Gastrocnemius medialis (tissue), 4 donors: ENCODE data around the gene PROCA1. TPM values are rescaled to one million over a fixed set of nuclear protein-coding genes. Genes with fewer than 3 reads are reported as not detected.

Experiments
- ATAC-seq, 2 donors: fragments of 150-250 bp; one replicate each; pipeline ENCODE4 v1.9.1; 2016
- DNase-seq, 2 donors: peaks; one replicate each; pipeline ENCODE4 v3.0.0-alpha.2; 2019
- H3K27ac ChIP-seq, 4 donors: fragments of 200-600 bp; sonication (generic); 1 replicate in 1 of 4; 2 replicates in 3 of 4; pipeline ENCODE4 v1.5.1; 2016 to 2018; ENCODE audit warnings: mild to moderate bottlenecking in 2 of 4, moderate library complexity in 1 of 4
- H3K27me3 ChIP-seq, 3 donors: fragments of 200-600 bp; sonication (generic) in 2 of 3; 1 replicate in 1 of 3; 2 replicates in 2 of 3; pipeline versions ENCODE4 v1.5.1 to v1.6.0; 2016 to 2019; ENCODE audit warnings: mild to moderate bottlenecking in 1 of 3, moderate library complexity in 1 of 3
- H3K36me3 ChIP-seq, 2 donors: fragments of 200-600 bp; sonication (generic) in 1 of 2; one replicate each; pipeline ENCODE4 v1.5.1; 2017 to 2018
- H3K4me1 ChIP-seq, 2 donors: fragments of 200-600 bp; sonication (generic) in 1 of 2; one replicate each; pipeline ENCODE4 v1.5.1; 2016 to 2017; ENCODE audit warnings: mild to moderate bottlenecking in 2 of 2
- H3K4me3 ChIP-seq, 4 donors: fragments of 200-600 bp; sonication (generic) in 3 of 4; 1 replicate in 1 of 4; 2 replicates in 3 of 4; pipeline ENCODE4 v1.5.1; 2016 to 2019; ENCODE audit warnings: mild to moderate bottlenecking in 2 of 4
- H3K9me3 ChIP-seq, 3 donors: fragments of 200-600 bp; sonication (generic) in 2 of 3; 1 replicate in 1 of 3; 2 replicates in 2 of 3; pipeline ENCODE4 v1.5.1; 2016 to 2019
- POLR2A ChIP-seq, 2 donors: fragments of 450-650 bp; IDR thresholded peaks; one replicate each; pipeline ENCODE4 v1.6.1; 2017; ENCODE audit warnings: antibody characterized with exemption in 2 of 2, mild to moderate bottlenecking in 2 of 2, moderate library complexity in 2 of 2
- in situ Hi-C, 4 donors: fragments of 200-750 bp; cut with MboI; loops; one replicate each; pipeline versions ENCODE4 v1.15.0 to v1.8.0; 2017; ENCODE audit warnings: low sequenced_read_pairs in 4 of 4
- intact Hi-C: fragments of 100-400 bp; cut with DNase I; formaldehyde crosslinking; loops from one replicate; pipeline ENCODE4 v1.15.1; 2023; ENCODE audit warnings: low total_unique reads
- total RNA-seq, 4 donors: library from RNA; depleted of rRNA; stranded (reverse); fragments of >200 nt; gene quantifications; one replicate each; pipeline versions ENCODE4 v1.1.0 to v1.2.3, GENCODE V29; 2016
- TF ChIP-seq, protein P1 (sequence below), 5 experiments: fragments of 450-650 bp in 3 of 5; fragments of 200-600 bp in 2 of 5; sonication (generic) in 2 of 5; IDR thresholded peaks in 4 of 5; conservative IDR thresholded peaks in 1 of 5; 1 replicate in 4 of 5; 2 replicates in 1 of 5; pipeline ENCODE4 v1.5.1; 2016 to 2019; ENCODE audit warnings: antibody characterized with exemption in 5 of 5, mild to moderate bottlenecking in 3 of 5, moderate library complexity in 3 of 5

The PROCA1 gene
- total RNA-seq, 4 donors from 2014 or later, result 0.42 to 1.6 (median 0.49) TPM; not detected in 1

DNA sequence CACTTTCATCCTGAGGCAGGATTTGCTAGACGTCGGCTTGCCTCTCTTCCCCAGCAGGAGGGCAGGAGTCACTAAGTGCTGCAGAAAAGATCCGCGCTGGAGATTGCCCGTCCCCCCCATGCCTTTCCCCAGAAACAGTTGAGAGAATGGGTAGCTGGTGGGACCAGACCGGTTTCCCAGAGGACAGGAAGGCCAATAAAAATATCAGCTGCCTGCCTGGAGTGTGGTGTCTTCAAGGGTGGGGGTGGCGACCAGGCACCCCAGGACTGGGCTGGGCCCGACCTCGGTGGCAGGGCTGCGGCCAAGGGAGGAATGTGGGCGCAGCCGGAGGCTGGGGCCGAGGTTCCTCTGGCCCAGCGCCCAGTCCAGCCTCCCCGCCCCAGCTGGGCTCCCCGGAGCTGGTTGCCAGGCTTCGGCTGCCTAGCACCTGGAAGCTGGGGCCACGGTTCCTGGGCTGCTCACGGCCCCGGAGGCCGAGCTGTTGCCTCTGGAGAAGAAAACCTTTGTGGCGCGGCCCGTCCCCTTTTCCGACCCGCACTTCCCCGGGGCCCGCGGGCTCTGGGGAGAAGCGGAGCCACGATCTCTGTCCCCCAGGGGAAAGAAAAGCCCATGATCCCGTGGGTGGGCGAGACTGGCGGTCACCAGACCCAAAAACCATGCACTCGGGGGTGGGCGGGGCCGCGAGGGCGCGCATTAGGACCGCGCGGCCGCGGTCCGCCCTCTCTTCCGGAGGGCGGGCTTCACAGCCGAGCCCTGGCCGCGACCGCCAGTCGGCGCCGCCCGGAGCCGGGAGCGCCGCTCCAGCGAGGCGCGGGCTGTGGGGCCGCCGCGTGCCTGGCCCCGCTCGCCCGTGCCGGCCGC lies 31.8 kb upstream of the PROCA1 start, which contains the start of gene TRAF4:
TSS of gene TRAF4 (plus strand) at position 769 of the 861 bp plus-strand sequence. CDS start 102 bp downstream, outside the sequence.
- Histone ChIP-seq H3K9me3 (no peaks in the 10 kb centered on the region), H3K27me3 (no peaks in the 10 kb centered on the region), H3K27ac (peak within 1 kb of the TSS; percentile 68 to 81 (median 72)), H3K4me1 (peaks cover 20 to 29% of the 10 kb centered on the region in 2 donors), H3K4me3 (peak within 1 kb of the TSS; percentile 71 to 89 (median 76)), H3K36me3 (no peaks in the 10 kb centered on the region)
- intact Hi-C loops (loop anchor here (1.0 kb wide), 1 partner anchor 16 kb away; no protein-coding TSS in a partner anchor), in situ Hi-C loops (no loop called here)
- TF ChIP-seq POLR2A (IDR thresholded peaks at IDR 0.05), result peak; percentile 90 to 91
- TF ChIP-seq, protein P1, sequence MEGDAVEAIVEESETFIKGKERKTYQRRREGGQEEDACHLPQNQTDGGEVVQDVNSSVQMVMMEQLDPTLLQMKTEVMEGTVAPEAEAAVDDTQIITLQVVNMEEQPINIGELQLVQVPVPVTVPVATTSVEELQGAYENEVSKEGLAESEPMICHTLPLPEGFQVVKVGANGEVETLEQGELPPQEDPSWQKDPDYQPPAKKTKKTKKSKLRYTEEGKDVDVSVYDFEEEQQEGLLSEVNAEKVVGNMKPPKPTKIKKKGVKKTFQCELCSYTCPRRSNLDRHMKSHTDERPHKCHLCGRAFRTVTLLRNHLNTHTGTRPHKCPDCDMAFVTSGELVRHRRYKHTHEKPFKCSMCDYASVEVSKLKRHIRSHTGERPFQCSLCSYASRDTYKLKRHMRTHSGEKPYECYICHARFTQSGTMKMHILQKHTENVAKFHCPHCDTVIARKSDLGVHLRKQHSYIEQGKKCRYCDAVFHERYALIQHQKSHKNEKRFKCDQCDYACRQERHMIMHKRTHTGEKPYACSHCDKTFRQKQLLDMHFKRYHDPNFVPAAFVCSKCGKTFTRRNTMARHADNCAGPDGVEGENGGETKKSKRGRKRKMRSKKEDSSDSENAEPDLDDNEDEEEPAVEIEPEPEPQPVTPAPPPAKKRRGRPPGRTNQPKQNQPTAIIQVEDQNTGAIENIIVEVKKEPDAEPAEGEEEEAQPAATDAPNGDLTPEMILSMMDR (IDR thresholded peaks at IDR 0.05 in 4 of 5, conservative IDR thresholded peaks at IDR 0.05 in 1 of 5), result peak; percentile 8 to 55 (median 41)
- ATAC-seq (peak; percentile 79 to 80), DNase-seq (no peak)

GRCh38 chr17:28741358-28742349 lies 30.0 kb upstream of the PROCA1 start:
- Histone ChIP-seq H3K4me1 (peaks cover 20 to 22% of the 10 kb centered on the region in 2 donors), H3K36me3 (no peaks in the 10 kb centered on the region), H3K9me3 (no peaks in the 10 kb centered on the region), H3K27ac (no peak overlapping the region), H3K4me3 (no peak overlapping the region), H3K27me3 (no peaks in the 10 kb centered on the region)
- intact Hi-C loops, result no loop called here
- no peak for TF ChIP-seq POLR2A (IDR thresholded peaks at IDR 0.05)
- TF ChIP-seq, protein P1 (IDR thresholded peaks at IDR 0.05 in 4 of 5, conservative IDR thresholded peaks at IDR 0.05 in 1 of 5), result no peak
- DNase-seq, result no peak
- in situ Hi-C loops, result no loop called here
- no peak for ATAC-seq

DNA sequence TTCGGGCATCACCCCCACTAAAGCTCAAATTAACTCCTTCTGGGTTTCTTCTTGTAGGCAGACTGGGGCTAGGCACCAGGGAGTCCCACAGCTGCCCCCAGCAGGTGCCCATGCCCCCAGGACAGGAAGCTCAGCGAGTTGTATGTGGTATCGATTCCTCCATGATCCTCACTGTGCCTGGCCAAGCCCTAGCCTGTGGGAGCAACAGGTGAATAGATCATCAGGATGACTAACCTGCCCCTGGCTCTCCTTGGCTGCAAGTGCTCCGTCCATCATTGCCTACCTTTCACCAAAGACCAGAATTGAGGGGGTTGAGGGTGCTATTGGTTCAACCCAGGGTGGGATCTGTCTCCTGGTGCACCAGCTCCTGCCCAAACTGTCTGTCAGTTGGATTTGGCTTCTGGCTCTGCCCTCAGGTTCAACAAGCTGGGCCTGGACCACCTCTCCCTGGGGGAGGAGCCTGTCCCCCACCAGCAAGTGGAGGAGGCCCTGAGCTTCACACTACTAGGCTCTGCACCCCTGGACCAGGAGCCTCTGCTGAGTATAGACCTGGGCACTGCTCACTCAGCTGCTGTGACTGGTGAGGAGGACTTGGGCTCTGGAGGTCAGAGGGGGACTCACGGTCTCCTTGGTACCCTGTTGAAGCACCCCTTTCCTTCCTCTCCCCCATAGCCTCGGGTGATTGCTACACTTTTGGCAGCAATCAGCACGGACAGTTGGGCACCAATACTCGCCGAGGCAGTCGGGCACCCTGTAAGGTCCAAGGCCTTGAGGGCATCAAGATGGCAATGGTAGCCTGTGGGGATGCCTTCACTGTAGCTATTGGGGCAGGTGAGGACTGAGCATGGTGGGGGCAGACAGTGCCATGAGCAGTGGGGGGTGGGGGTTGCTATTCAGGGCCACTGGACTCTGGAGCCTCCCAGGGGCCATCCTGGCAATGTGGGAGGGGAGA lies 29.0 kb upstream of the PROCA1 start:
- no peak overlapping the region for H3K27ac ChIP-seq
- DNase-seq (no peak), ATAC-seq (no peak)
- H3K4me3 ChIP-seq, result no peak overlapping the region
- H3K27me3 ChIP-seq, result no peaks in the 10 kb centered on the region
- intact Hi-C loops, result no loop called here
- TF ChIP-seq, protein P1 (IDR thresholded peaks at IDR 0.05 in 4 of 5, conservative IDR thresholded peaks at IDR 0.05 in 1 of 5), result no peak
- TF ChIP-seq POLR2A (IDR thresholded peaks at IDR 0.05), result no peak
- H3K4me1 ChIP-seq, result peaks cover 12 to 20% of the 10 kb centered on the region in 2 donors
- in situ Hi-C loops, result no loop called here
- no peaks in the 10 kb centered on the region for H3K36me3 ChIP-seq
- no peaks in the 10 kb centered on the region for H3K9me3 ChIP-seq
